GM19035 (cell line): ENCODE measurements around the gene ACER3.
"Not testable (repeated sequence)": the region's sequence is repeated elsewhere in the genome, so short reads cannot be mapped to it uniquely, and the experiment has no call there.

ENCODE experiments used
- ATAC-seq: cut with Tn5 transposase; IDR thresholded peaks from one replicate; pipeline ENCODE4 v1.9.1; 2021; ENCODE audit not compliant: unreplicated experiment

Gene ACER3

DNA sequence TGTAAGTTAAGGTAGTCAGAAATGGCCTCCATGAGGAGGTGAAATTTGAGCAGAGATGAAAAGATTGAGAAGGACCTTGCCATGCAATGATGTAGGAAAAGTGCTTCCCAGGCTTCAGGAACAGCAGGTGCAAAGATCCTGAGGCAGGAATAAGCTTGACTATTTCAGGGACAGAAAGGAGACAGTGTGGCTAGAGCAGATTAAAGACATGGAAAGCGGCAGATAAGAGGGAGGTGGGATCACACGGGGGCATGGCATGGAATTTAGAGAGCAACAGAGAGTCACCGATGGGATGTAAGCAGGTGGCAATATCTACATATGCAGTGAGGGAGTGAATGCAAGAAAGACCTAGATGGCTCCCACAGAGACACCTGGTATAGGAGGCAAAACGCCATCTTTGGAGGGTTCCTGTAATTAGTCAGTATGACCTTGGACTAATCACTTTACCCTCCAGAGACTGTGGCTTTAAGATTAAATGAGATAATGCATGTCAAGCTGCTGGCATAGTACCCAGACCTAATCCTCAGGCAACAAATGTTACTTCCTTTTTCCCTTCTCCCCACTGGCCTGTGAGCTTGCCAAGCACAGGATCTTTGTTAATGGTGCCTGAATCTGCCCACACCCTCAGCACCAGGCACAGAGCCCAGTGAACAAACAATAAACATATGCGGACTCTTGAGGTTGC, 24.6 kb upstream of the ACER3 start:
- ATAC-seq, result no peak

DNA sequence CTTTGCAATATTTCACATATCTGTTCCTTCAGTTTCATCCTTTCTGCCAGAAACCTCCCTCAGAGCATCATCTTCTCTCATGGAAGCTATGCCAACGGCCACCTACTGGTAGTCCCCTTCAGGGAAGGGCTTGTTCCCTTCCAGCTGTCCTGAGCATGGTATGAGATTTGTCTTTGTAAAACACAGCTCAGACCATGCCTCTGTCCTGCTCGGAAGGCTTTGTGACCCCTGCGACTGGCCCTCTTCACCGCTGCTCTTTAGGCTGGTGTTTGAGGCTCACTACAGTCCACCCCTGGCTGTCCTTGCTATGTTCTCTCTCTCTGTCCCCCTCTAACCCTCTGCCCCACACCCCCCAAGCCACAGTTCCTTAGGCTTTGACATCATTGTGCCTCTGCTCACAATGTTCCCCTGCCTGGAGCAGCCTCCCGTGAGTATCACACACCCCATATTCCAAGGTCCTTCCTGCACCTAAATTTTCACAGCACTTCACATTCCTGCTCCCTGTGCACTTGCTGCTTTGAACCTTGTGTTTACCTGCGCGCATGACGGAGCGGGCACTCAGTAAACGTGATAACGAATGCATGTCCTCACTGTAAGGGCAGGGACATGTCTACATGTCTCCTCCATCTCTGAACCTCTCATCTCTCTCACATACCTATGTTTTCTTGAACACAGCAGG, 24.0 kb upstream of the ACER3 start:
- no peak for ATAC-seq

DNA sequence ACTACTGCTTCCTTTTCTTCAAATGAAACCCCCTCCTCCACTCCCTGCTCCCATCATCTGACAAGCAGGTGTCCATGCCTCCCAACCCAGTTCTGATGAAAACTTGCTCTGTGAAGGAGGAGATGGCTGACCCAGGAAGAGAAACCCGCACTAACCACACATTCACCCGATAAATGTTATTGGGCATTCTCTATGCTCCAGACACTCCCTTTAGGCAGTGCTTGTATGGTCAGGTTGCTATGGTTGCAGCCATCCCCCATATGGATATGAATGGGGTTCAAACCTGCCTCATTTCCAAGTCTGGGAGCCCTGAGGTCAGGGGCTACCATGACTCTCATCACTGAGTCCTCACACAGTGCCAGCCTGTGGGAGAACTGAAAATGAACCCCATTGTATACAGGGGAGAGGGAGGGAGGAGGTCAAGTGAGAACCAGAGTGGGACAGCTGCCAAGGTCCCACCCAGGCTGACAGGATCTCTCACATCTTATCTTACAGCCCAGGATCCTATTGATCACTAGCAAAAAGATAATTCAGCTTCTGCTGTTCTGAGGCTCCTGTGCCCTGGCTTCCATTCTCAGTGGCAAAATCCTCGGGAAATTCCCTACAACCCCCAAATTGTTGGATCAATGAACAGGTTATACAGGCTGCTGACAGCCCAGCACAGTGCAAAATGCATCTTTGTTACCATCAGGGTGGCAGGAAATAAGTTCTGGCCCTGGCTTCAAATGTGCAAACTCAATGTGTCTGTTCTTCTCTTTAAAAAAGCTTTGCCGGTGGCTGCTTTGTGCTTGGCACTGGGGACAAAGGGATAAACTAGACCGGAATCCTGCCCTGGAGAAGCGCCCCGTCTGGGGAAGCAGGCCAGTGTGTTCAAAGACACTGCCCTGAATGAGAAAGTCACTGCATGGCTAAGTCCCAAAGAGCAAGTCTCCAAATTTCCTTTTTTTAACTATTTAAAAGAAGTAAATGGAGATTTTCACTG, 22.7 kb upstream of the ACER3 start:
- no peak for ATAC-seq

DNA sequence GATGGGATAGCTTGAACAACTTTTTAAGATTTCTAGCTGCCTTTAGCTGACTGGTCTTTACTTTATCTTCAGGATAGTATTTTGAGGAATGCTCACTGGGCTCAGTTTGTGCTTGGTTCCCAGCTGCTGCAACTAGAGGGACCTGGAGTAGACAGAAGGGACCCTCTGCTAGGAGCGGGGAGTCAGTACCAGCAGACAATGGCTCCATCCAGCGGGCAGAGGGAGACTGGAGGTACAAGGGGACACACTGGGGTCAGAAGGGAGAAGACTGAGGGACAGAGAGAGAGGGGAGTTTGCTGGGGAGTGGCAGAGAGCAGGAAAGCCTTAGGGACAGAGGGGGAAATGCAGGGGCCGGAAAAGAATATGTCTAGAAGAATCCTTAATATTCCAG, 22.0 kb upstream of the ACER3 start:
- ATAC-seq, result no peak

DNA sequence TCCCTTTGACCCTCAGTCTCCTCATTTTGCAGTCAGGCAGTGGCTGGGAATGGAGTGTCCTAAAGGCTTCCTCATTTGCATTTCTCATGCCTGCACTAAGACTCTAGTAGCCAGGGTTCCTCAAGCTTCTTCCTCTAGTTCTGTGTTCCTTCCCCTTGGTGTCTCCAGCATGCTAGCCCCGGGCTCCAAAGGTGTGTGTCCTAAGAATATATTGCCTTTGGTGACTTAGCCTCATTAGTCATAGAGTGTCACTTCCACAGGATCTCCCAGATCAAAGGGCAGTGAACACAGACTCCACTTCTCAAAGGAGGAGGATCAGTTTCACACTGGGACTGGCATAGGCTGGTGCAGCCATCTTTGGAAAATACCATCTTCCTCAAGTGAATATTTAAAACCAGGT, 21.4 kb upstream of the ACER3 start:
- ATAC-seq, result no peak

DNA sequence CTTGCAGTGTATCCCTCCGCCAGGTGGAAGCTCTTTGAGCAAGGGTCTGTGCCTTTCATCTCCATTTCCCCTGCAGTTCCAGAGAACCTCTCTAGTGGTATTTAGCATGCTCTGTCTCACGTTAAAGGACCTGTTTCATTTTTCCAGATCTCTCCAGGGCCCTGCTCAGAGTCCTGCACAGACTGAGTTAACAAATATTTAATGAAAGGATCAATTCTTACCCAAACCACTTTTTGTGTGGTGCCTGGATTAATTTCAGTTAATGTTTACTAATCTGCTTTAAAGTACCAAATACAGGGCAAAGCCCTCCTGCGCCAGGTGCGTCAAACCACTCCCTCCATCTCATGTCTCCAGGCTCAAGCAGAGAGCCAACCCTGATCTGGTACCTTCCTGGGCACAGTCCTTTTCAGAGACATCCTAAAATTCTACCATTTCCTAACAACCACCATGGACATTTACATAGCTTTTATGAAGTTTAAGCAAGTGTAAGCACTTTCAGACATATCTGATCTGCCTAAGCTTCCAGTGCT, 18.7 kb upstream of the ACER3 start:
- no peak for ATAC-seq

DNA sequence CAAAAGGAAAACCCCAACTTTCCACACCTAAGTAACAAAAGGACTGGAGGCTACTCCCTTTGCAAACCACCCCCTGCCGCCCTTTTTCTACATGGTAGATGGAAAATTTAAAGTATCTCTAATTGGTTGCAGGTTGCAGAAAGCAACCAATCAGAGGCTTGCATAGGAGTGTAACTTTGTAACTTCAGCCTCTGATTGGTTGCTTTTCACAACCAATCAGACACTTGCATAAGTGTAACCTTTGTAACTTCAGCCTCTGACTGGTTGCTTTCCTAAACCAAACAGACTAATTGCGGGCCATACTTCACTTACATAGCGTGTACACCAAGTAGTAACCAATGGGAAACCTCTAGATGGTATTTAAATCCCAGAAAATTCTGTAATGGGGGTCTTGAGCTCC, 16.8 kb upstream of the ACER3 start:
- ATAC-seq, result no peak

DNA sequence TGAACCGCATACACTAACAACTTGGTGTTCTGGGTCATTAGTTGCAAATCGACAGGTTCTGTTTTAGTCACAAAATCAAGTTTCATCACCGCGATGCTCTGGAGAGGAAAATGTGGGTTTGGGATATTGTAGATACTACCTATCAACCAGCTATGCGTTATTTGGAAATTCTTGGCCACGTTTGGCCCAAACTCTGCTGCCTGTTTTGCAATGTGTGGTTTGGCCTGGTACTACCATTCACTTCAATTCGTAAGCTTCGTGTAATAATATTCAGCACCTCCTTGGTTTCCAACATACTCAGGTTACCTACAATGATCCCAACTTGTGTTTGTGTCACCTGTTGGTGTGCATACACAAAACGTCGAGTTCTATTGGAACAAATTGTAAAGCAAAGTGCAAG, 16.2 kb upstream of the ACER3 start:
- no peak for ATAC-seq

DNA sequence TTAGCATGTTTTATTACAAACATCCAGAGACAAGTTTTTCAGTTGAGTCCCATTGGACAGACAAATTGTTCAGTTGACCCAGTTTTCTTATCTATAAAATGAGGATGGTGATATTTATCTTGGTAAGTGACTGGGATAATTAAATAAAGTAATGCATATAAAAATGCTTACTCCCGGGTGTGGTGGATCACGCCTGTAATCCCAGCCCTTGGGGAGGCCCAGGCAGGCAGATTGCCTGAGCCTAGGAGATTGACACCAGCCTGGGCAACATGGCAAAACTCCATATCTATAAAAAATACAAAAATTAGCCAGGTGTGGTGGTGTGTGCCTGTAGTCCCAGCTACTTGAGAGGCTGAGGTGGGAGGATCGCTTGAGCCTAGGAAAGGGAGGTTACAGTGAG, 15.6 kb upstream of the ACER3 start:
- ATAC-seq, result no peak

DNA sequence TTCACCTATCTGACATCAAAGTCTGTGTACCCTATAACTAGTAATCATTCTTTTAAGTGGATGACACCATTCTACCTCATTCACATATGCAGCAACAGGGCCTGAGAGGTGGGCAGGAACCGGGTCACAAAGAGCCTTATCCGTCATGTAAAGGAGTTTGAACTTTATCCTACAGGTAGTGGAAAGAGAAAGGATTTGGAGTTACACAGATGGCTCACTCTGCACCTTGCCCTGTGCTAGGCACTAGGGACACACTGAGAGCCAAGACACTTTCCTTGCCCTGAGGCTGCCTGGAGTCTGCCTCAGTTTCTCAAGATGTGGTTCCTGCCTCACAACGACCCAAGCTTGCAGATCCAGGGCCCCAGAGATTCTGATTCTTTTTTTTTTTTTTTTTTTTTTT, 14.3 kb upstream of the ACER3 start:
- ATAC-seq, result no peak

DNA sequence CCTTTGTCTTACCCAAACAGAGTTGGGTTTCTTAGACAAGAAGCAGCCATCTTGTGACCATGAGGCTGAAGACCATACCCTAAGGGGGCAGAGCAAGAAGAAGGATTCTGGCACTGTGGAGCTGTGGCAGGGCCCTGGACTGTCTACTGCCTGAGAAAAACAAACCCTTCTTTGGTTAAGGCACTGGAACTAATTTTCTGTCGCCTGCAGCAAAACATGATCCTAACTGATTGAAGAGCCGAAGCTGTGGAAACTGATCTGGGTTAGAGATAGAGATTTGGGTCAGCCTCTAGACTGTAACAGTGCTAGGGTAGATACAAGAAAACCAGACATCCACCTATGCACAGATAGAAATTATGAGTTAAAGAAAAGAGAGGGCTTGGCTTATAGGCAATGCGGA, 11.3 kb upstream of the ACER3 start:
- no peak for ATAC-seq

DNA sequence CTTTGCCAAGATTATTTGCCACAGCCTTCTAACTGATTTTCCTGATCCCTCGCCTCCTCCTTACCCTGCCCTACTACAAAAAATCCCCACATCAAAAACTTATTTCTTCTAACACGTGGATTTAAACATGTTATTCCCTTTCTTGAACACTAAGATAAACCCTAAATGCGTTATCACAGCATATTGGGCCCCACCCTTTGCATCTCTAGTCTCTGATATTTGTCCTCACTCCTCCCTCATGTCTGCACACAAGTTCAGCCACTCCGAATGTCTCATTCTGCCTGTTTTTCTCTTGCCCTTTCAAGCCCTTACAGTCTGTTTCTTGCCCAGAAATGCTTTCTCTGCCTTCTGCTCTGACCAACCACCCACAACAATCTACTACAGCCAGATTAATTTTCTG, 10.6 kb upstream of the ACER3 start:
- ATAC-seq, result no peak

DNA sequence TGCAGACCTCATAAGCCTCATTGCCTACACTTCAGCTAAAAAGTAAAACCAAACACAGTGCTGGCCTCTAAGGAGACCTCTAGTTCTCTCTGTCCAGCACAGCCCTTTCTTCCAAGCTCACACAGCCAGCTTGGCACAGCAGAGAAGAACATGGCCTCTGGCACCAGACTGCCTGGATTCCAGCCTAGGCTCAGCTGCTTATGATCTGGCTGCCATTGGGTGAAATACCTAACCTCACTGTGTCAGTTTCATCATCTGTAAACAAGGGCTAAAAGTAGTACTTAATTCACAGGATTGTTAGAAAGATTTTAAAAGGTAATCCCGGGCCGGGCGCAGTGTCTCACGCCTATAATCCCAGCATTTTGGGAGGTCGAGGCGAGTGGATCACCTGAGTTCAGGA, 9.9 kb upstream of the ACER3 start:
- no peak for ATAC-seq

DNA sequence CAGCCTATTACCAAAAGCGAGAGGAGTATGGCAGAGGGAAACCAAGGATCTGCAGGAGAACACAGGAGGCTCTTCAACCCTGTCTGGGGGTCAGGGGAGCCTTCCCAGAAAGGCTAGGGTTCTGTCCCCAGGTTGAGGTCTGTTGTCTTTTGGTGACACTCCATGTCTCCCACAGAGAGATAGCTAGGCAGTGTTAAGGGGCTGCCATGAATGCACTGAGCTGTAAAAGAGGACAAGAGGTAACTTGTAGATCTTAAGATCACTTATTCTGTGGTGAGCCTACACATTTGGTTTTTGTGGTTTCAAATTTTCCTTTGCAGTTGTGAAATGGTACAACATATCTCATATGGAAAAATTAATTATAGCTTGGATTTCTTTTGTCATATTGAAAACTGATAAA, 6.0 kb upstream of the ACER3 start:
- no peak for ATAC-seq

DNA sequence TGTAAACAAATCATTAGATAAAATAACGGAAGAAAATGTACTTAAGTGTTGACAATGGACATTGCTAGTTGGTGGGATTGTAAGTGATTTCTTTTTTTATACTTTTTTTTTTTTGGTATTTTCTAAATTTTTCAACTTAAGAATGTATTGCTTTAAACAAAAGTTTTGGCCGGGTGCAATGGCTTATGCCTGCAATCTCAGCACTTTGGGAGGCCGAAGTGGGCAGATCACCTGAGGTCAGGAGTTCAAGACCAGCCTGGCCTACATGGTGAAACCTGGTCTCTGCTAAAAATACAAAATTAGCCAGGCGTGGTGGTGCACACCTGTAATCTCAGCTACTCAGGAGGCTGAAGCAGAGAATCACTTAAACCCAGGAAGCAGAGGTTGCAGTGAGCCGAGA, 5.0 kb upstream of the ACER3 start:
- not testable (repeated sequence) for ATAC-seq

DNA sequence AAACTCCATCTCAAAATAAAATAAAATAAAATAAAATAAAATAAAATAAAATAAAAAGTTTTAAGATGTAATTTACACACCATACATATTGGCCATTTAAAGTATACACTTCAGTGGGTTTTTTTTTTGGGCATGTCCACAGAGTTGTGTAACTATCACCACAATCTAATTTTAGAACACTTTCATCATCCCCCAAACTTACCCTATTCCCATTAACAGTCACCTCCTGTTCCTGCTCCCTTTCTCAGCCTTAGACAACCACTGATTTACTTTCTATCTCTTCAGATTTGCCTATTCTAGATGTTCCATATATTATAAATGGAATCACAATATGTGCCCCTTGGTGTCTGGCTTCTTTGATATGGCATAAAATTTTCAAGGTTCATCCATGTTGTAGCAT, 4.6 kb upstream of the ACER3 start:
- no peak for ATAC-seq

DNA sequence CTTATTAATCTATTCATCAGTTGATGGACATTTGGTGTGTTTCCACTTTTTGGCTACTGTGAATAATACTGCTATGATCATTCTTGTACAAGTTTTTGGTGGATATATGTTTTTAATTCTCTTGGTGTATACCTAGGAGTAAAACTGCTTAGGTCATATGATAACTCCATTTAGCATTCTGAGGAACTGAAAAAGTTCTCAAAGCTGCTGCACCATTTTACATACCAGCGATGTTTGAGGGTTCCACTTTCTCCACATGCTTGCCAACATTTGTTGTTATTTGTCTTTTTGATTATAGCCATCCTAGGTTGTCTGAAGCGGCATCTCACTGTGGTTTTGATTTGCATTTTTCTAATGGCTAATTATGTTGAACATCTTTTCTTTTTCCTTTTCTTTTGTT, 4.1 kb upstream of the ACER3 start:
- no peak for ATAC-seq

DNA sequence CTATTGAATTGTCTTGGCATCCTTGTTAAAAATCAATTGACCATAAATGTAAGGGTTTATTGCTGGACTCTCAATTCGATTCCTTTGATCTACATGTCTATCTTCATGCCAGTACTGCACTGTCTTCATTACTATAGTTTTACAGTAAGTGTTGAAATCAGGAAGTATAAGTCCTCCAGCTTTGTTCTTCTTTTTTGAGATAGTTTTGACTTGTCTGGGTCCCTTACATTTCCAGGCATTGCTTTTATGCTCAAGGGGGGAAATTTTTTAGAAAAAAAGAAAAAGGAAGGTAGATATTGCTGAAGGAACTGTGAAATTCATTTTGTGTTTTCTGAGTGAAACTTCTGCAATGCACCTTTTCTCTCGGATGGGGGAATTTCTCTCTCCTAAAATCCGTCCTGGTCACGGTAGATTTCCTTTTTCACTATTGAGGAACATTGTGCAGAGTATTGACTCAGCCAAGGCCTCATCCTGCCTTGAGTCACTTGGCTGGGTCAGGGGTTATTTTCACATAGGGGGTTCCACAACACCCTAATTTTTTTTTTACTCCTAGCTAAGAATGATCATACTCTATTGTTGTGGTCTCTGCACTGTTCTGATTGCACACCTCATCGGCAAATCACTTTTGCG, 2.8 kb upstream of the ACER3 start:
- ATAC-seq, result no peak

DNA sequence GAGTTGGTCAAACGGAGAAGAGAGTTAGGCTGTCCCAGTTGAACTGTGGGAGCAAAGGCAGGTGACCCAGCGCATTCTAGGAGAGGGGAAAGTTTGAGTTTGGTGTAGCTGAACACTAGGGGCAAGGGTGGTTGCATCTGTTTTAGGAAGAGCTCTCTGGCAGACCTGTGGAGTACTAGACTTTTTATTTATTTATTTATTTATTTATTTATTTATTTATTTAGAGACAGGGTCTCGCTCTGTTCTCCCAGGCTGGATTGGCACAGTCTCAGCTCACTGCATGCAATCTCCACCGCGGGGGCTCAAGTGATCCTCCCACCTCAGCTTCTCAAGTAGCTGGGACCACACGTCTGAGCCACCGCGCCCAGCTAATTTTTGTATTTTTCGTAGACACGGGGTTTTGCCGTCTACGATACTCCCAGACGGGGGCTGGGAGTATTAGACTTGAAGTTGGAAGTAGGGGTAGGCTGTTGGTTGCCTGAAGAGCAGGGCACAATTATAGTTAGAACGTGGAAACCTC, 950 bp upstream of the ACER3 start:
- no peak for ATAC-seq

DNA sequence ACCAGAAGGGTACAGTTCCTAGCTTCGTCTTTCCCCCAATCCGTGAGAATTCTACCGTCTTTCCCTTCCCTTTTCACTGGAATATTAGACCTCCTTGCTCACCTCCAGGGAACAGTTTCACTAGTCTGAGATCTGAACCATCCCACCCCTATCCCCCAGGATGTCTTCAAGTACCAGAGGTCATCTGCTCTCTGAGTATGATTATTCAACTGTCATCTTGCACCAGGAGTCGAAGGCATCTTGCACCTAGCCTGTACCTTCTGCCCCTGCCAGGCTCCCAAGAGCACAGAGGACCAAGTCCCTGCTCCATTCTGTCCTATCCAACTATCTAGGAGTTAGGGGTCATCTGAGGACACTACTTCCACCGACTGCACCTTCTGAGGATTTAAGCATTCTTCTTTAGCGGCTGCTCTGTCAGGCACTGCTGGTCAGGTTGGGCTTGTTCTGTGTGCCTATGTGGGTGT, 804 bp downstream of the ACER3 start:
- ATAC-seq, result no peak

DNA sequence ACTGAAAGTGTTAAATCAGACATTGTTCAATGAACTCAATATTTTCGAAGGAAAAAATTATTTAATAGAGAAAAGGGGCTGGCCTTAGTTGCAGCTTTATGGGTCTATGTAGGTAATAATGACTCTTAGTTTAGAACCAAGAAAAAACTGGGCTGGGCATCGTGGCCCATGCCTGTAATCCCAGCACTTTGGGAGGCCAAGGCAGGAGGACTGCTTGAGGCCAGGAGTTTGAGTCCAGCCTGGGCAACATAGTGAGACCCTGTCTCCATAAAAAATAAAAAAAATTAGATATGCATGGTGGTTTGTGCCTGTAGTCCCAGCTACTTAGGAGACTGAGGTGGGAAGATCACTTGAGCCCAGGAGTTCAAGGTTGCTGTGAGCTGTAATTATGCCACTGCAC, 2.1 kb downstream of the ACER3 start:
- not testable (repeated sequence) for ATAC-seq
